Measurements from ENCODE around the gene CNTFR. TPM values are rescaled to one million over a fixed set of nuclear protein-coding genes. Genes with fewer than 3 reads are reported as not detected.

Gene CNTFR
- total RNA-seq, 3 donors from 2014 or later, result 1.5 to 14.5 (median 7.7) TPM

- TF ChIP-seq, protein P1, sequence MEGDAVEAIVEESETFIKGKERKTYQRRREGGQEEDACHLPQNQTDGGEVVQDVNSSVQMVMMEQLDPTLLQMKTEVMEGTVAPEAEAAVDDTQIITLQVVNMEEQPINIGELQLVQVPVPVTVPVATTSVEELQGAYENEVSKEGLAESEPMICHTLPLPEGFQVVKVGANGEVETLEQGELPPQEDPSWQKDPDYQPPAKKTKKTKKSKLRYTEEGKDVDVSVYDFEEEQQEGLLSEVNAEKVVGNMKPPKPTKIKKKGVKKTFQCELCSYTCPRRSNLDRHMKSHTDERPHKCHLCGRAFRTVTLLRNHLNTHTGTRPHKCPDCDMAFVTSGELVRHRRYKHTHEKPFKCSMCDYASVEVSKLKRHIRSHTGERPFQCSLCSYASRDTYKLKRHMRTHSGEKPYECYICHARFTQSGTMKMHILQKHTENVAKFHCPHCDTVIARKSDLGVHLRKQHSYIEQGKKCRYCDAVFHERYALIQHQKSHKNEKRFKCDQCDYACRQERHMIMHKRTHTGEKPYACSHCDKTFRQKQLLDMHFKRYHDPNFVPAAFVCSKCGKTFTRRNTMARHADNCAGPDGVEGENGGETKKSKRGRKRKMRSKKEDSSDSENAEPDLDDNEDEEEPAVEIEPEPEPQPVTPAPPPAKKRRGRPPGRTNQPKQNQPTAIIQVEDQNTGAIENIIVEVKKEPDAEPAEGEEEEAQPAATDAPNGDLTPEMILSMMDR (IDR thresholded peaks at IDR 0.05), result no peak
- Histone ChIP-seq H3K4me3 (no peak overlapping the region), H3K36me3 (ENCODE audit: low read depth) (no peaks in the 10 kb centered on the region), H3K4me1 (ENCODE audit: low read depth) (peaks cover 23% of the 10 kb centered on the region), H3K9me3 (no peaks in the 10 kb centered on the region)
- DNase-seq (no peak), ATAC-seq (no peak)
- intact Hi-C loops (cut with DNase I, micrococcal nuclease), result no loop called here
These were observed 39.9 kb upstream of the CNTFR start for GRCh38 chr9:34629491-34629808.

- Histone ChIP-seq H3K4me1 (ENCODE audit: low read depth) (peaks cover 23% of the 10 kb centered on the region), H3K36me3 (ENCODE audit: low read depth) (no peaks in the 10 kb centered on the region), H3K9me3 (no peaks in the 10 kb centered on the region), H3K4me3 (no peak within 1 kb of the TSS)
- peak in 2 of 3 donors; percentile 34 to 69 for DNase-seq
- ATAC-seq, result peak; percentile 86
- intact Hi-C loops (cut with DNase I, micrococcal nuclease), result no loop called here
- TF ChIP-seq, protein P1 (IDR thresholded peaks at IDR 0.05), result no peak
These were observed 39.3 kb upstream of the CNTFR start, which contains the start of gene ARID3C for GRCh38 chr9:34628656-34629490. ARID3C (minus strand) TSS chr9:34629066; CDS start chr9:34628014, 1,052 bp downstream.

DNA sequence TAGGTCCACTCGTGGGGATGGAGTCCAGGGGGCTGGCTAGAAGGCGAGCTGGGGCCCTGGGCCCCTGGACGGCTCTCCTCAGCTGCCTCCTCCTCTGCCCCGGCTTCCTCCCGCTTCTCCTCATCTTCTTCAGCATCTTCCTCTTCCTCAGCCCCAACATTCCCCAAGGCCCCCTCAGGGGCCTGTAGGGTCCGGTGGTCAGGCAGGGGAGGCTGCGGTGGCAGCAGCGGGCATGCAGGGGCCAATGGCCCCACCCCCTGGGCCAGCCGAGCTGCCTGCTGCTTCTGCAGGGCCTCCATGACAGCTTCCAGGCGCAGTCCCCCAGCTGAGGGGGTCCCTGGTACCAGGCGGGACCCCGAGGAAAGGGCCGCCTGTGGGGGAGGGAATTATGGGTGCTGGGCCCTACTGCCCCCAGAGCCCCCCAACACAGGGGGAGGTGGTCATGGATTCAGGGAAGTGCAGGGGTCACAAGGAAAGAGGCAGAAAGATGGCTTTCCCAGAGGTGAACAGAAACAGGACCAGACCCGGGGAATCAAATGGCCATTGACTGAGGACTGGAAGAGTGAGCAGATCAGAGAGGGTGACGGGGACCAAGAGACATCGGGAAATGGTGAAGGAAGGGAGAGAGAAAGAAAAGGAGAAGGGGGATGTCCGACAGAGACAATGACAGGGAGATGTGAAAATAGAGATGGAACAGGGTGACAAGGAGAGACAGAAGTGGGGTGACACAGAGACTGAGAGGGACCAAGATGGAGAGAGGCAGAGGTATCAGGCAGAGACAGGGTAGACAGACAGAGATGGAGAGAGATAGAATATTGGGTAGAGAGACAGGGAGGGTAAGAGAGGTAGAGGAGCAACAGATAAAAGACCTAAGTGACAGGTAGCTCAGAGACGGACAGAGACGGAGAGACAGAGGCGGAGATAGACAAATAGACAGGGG is 38.5 kb upstream of the CNTFR start:
- intact Hi-C loops (cut with DNase I, micrococcal nuclease), result no loop called here
- Histone ChIP-seq H3K4me3 (no peak overlapping the region), H3K4me1 (ENCODE audit: low read depth) (peaks cover 23% of the 10 kb centered on the region), H3K9me3 (no peaks in the 10 kb centered on the region), H3K36me3 (ENCODE audit: low read depth) (no peaks in the 10 kb centered on the region)
- TF ChIP-seq, protein P1 (IDR thresholded peaks at IDR 0.05), result no peak
- ATAC-seq (no peak), DNase-seq (no peak)

- intact Hi-C loops (cut with DNase I, micrococcal nuclease), result no loop called here
- no peak for ATAC-seq
- no peaks in the 10 kb centered on the region for H3K9me3 ChIP-seq
These were observed 35.6 kb upstream of the CNTFR start for GRCh38 chr9:34625186-34625486.

GRCh38 chr9:34624475-34625185 is 35.1 kb upstream of the CNTFR start:
- no peaks in the 10 kb centered on the region for H3K9me3 ChIP-seq
- no peak for DNase-seq
- no peaks in the 10 kb centered on the region for H3K36me3 ChIP-seq (ENCODE audit: low read depth)
- intact Hi-C loops (cut with DNase I, micrococcal nuclease), result no loop called here
- no peak for ATAC-seq
- TF ChIP-seq, protein P1 (IDR thresholded peaks at IDR 0.05), result no peak
- H3K4me1 ChIP-seq (ENCODE audit: low read depth), result peaks cover 17% of the 10 kb centered on the region
- H3K4me3 ChIP-seq, result no peak overlapping the region

More at GRCh38 chr9:34625186-34625486, 35.6 kb upstream of the CNTFR start:
- TF ChIP-seq, protein P1 (IDR thresholded peaks at IDR 0.05), result no peak
- peaks cover 16% of the 10 kb centered on the region for H3K4me1 ChIP-seq (ENCODE audit: low read depth)
- H3K36me3 ChIP-seq (ENCODE audit: low read depth), result no peaks in the 10 kb centered on the region
- DNase-seq, result no peak
- H3K4me3 ChIP-seq, result no peak overlapping the region
